GM20431 (cell line): ENCODE measurements around the gene UGT1A8.

Experiments
- in situ Hi-C: fragments of 300-500 bp; cut with MseI, MboI; formaldehyde crosslinking; loops from one replicate; pipeline ENCODE4 v1.15.0; 2020; ENCODE audit warnings: low sequenced_read_pairs; ENCODE audit not compliant: unreplicated experiment

Gene UGT1A8

DNA sequence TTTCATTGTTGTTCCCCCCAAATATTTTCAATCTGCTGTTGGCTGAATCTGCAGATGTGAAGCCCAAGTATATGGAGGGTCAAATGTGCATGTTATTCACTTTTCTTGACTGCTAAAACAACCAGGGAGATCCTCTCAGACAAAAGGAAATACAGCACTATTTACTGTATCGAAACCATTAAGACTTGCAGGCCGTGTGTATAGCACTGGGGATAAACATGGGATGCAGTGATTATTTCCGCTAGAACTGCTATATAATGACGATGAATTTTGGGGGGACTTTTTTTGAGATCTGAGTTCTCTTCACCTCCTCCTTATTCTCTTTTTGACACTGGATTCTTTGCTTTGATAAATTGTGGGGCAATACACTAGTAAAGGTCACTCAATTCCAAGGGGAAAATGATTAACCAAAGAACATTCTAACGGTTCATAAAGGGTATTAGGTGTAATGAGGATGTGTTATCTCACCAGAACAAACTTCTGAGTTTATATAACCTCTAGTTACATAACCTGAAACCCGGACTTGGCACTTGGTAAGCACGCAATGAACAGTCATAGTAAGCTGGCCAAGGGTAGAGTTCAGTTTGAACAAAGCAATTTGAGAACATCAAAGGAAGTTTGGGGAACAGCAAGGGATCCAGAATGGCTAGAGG is 139.1 kb downstream of the UGT1A8 start:
- in situ Hi-C loops: no loop called here

DNA sequence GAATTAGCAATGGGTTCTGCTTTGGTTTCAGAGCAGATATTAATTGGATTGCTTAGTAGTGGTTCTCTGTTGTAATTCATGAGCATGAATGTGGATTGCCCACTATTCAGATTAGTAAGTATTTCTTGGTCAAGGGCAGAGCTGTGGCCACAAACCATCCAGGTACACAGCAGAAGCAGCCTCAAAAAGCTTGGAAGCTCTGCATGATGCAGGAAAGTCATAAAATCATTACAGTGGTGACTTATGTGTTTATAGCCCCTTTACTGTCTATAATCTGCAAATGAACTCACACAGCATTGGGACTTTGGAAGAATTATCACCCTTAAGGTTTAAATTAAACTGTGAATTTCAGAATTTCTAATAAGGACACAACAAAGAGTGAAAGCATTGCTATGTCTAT is 140.7 kb downstream of the UGT1A8 start:
- in situ Hi-C loops: no loop called here

DNA sequence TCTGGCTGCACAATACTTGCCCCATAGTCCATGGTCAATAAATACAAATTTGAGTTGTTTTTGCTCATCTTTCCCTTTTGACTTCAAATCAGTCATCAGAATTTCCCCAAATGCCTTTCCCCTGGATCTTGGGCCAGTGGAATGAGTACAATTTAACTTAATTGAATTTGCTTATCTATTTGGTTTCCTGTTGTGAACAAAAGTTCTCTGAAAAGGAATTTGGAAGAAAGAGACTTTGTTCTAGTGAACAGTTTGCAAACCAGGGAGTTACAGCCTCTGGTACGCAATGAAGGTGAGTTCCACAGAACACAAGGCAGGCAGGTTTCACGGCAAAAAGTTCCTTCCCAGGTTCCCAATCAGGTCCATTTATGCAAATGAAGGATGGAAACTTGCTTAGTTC is 141.4 kb downstream of the UGT1A8 start:
- in situ Hi-C loops: no loop called here

DNA sequence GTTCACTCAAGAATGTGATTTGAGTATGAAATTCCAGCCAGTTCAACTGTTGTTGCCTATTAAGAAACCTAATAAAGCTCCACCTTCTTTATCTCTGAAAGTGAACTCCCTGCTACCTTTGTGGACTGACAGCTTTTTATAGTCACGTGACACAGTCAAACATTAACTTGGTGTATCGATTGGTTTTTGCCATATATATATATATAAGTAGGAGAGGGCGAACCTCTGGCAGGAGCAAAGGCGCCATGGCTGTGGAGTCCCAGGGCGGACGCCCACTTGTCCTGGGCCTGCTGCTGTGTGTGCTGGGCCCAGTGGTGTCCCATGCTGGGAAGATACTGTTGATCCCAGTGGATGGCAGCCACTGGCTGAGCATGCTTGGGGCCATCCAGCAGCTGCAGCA is 142.6 kb downstream of the UGT1A8 start, which contains the start of gene UGT1A1:
Gene UGT1A1 (plus strand): TSS at position 228 of the 400 bp plus-strand sequence. CDS start 18 bp downstream, at position 246.
- in situ Hi-C loops: no loop called here

DNA sequence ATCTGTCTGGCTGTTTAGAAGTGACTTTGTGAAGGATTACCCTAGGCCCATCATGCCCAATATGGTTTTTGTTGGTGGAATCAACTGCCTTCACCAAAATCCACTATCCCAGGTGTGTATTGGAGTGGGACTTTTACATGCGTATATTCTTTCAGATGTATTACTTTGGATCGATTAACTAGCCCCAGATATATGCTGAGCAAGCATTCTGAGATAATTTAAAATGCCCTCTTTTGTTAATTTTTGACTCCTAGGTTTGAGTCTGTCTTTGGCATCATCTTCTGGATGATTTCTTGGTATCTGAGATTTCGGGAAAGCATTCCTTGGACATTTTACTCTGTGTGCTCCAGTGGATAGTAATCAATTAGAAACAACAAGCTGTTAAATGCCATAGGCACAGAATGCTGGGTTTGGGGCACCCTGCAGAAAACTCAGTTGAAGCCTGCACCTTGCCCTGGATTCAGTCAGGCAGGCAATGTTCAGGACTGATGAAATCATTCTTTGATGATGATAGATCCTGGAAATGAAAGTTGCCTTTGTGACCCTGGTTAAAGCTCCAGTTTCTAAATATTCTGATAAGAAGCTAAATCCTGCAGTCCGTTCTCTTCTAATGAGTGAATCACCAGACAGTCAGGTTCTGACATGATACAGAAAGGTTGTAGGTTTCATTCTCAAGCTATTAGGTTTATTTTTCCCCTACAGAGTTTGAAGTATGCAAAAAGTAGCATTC is 143.8 kb downstream of the UGT1A8 start:
- in situ Hi-C loops: no loop called here

DNA sequence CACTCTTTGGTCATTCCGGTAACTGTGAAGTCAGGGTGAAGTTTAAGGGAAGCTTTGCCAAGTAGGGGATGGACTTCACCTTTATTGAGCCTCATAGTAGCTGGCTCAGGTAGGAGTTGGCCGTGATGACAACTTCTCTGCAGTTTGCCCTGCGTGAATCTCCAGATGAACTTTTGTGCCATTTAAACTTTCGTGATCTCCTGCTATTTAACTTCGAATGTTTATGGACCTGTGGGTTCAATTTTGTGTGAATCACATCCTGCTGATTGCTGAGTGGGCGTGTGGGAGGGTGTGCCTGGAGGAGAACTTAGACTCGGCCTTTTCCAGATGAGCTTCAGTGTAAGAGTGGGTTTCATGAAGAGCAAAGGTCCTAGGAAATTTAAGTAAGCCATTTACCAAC is 146.8 kb downstream of the UGT1A8 start:
- in situ Hi-C loops: no loop called here

DNA sequence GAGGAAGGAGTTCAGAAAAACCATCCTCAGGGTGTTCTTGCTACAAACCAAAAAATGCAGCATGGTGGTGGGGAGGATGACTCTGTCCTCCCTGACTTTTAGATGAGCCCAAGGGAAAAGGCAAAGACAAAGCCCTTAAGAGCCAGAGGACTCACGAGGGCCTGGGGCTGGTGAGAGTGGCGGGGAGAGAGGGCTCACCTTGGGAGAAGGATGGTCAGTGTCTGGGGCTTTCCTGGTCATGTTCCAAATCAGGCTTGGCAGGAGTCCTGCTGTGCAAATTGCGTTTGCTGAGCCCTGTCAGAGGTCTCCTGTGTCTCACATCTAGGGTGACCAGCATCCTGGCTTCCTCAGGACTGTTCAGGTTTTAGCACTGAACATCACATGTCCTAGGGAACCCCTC is 147.3 kb downstream of the UGT1A8 start:
- in situ Hi-C loops: no loop called here

DNA sequence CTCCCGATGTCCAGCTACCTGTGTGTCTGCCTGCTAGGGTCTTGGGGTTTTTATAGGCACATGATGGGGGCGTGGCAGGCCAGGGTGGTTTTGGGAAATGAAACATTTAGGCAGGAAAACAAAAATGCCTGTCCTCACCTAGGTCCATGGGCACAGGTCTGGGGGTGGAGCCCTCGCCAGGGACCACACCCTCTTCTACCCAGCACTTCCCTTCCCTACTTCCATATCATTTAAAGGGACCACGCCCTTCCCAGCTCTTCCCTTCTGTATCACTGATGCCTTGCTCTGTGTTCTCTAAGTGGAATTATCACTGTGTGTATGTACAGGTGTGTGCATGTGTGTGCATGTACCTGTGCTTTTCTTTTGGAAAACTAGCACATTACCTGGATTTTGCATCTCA is 149.0 kb downstream of the UGT1A8 start:
- in situ Hi-C loops: no loop called here

DNA sequence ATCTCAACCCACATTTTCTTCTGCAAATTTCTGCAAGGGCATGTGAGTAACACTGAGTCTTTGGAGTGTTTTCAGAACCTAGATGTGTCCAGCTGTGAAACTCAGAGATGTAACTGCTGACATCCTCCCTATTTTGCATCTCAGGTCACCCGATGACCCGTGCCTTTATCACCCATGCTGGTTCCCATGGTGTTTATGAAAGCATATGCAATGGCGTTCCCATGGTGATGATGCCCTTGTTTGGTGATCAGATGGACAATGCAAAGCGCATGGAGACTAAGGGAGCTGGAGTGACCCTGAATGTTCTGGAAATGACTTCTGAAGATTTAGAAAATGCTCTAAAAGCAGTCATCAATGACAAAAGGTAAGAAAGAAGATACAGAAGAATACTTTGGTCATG is 150.6 kb downstream of the UGT1A8 start:
- in situ Hi-C loops: no loop called here

DNA sequence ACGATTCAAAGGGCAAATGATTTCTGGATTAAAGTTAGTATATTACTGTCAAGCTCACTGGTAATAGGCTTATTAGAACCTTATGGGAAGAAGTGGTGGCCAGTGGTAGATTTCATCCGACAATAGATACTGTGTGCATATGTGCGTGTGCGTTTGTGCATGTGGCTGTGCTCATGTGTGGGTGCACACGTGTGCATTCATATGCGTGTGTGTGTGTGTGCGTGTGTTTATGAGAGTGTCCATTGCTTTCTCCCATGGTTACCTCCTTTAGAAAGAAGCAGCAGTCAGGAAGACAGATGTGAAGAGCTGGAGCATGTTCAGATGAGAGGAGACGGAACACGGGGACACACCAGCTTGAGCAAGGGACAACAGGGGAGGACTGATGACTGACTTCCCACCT is 151.8 kb downstream of the UGT1A8 start:
- in situ Hi-C loops: no loop called here

DNA sequence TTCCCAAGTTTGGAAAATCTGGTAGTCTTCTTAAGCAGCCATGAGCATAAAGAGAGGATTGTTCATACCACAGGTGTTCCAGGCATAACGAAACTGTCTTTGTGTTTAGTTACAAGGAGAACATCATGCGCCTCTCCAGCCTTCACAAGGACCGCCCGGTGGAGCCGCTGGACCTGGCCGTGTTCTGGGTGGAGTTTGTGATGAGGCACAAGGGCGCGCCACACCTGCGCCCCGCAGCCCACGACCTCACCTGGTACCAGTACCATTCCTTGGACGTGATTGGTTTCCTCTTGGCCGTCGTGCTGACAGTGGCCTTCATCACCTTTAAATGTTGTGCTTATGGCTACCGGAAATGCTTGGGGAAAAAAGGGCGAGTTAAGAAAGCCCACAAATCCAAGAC is 154.7 kb downstream of the UGT1A8 start:
- in situ Hi-C loops: no loop called here

DNA sequence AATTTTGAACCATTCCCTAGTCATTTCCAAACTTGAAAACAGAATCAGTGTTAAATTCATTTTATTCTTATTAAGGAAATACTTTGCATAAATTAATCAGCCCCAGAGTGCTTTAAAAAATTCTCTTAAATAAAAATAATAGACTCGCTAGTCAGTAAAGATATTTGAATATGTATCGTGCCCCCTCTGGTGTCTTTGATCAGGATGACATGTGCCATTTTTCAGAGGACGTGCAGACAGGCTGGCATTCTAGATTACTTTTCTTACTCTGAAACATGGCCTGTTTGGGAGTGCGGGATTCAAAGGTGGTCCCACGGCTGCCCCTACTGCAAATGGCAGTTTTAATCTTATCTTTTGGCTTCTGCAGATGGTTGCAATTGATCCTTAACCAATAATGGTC is 155.2 kb downstream of the UGT1A8 start:
- in situ Hi-C loops: no loop called here

DNA sequence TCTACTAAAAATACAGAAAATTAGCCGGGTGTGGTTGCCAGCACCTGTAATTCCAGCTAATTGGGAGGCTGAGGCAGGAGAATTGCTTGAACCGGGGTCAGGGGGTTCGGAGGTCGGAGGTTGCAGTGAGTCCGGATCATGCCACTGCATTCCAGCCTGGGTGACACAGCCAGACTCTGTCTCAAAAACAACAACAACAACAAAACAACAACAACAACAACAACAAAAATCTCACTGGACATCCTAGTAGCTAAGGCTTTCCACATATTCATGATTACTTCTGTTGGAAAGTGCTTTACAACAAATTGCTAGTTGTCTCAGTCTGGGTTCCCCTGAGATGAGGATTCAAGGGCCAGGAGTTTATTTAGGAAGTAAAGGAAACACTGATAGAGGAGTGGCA is 156.4 kb downstream of the UGT1A8 start:
- in situ Hi-C loops: no loop called here

DNA sequence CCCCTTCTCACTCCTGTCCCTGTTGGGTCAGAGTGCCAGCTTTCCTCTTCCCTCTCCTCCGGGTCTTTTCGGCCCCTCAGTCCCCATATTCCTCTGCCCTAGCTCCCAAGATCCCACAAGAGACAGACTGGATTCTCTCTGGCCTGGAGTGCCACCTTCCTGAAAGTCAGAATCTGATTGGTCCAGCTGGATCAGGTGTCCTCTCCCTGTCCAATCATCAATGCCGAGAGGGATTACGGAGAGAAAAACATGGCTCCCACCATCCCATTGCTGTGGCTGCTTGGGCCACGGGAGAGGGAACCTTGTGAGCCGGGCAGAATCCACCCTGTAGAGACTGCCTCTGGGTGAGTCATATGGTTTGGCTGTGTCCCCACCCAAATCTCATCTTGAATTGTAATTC is 158.0 kb downstream of the UGT1A8 start:
- in situ Hi-C loops: no loop called here

DNA sequence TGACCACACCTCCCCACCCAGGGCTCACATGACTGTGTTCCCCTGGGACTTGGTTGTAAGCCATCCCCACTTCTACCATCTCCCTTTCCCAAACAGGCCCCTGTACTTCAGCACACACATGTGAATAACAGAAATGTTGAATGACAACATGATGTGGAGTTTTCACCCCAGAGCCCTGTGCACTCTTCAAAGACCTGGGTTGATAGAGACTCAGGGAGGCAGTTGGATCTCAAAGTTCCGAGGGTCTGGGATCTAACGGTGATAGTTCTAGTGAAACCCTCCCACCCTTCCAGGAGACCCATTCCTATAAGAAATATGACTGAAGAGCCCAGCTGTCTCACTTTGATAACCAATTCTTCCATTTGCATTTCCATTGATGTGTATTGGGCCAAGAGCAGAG is 160.6 kb downstream of the UGT1A8 start, which contains the start of gene MROH2A:
Gene MROH2A (plus strand): TSS at position 301 of the 400 bp plus-strand sequence. CDS start 1,029 bp downstream, outside the sequence.
- in situ Hi-C loops: no loop called here

DNA sequence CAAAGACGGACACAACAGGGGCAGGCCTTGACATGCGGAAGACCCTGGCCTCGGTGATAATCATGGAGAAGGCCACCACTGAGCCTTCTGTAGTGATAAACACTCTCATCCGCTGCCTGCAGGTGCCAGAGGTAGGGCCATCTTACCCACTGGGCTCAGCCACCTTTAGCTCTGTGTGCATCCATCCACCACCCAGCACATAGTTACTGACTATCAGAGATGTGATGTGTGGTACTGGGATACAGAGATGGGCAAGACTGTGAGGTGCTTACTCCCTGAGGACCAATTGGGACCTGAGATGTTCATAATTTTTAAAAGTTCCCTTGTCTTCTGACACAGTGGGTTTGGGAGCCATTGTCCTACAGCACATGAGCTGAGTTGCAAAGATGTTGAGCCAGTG is 162.3 kb downstream of the UGT1A8 start:
- in situ Hi-C loops: no loop called here

DNA sequence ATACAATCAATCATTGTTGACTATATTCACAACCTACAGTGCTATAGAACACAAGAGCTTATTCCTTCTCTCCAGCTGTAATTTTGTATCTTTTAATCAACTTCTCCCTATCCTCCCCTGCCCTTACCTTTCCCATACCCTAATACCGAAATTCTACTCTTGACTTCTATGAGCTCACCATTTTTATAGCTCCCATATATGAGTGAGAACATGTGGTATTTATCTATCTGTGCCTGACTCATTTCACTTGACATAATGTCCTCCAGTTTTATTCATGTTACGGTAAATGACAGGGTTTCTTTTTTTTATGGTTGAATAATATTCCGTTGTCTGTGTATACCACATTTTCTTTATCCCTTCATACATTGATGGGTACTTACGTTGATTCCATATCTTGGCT is 163.3 kb downstream of the UGT1A8 start:
- in situ Hi-C loops: no loop called here

DNA sequence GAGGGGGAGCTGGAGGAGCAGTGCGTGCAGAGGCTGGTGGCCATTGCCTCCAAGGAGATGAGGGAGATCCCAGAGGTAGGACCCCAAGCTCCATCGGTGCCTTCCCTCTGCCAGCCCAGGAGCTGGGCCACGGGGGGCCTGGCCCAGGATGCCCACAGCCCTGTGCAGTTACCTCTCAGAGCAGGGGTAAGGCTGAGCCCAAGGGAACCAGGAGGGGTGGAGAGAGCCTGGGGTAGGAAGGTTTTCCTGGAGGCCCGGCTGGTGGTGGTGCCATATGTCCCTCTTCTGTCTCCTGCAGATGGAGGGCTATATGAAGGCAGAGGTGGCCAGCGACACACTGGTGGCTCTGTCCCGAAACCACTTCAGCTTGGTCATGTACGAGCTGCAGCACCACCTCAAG is 172.1 kb downstream of the UGT1A8 start:
- in situ Hi-C loops: no loop called here

DNA sequence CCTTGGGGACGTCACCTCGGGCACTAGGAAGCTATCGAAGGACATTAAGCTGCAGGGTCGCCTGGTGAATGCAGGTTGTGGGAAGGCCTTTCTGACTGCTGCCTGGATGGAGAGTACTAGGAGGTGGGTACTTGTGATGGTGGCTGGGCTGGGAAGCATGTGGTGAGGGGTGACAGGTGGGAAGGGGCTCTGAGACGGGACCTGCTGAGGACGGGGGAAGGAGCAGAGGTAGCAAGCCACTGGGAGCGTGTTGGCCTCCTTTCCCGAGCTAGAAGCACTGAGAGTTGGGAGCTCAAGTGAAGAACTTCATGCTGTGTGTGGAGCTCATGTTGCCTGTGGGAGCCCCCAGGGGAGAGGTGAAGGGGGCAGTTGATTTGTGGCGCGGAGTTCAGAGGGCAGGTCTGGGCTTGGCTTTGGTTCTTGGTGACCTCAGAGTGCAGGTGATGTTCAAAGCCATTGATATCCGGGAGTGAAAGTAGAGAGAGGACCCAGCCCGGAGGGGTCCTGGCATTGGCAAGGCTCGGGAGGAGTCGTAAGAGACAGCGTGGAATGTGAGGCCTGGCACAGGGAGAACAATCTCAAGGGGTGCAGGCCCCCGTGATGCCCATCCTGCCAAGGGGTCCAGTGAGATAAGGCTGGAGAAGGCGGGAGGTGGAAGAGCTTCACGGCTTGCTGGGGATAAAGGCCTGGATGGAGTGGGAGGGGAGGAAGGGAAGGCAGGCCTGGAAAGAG is 173.9 kb downstream of the UGT1A8 start:
- in situ Hi-C loops: no loop called here

DNA sequence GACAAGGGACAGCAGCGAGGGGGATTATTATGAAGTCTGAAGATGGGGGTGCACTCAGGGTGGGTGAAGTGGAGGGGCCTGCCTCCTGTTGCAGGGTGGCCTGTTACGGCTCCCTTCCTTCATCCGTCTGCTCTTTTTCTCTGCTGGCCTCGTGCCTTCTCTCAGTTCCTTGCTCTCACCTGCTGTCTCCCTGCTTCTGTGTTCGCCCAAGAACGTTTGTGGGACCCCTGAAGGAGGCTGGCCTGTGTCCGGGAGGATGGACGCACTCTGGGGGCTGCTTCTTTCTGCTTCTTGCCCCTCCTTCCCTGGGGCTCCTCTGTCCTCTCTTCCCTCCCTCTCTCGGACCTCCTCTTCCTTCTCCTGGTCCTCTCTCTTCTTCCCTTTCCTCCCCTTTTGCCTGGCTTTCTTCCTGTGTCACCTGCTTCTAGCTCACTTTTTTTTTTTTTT is 174.5 kb downstream of the UGT1A8 start:
- in situ Hi-C loops: no loop called here

DNA sequence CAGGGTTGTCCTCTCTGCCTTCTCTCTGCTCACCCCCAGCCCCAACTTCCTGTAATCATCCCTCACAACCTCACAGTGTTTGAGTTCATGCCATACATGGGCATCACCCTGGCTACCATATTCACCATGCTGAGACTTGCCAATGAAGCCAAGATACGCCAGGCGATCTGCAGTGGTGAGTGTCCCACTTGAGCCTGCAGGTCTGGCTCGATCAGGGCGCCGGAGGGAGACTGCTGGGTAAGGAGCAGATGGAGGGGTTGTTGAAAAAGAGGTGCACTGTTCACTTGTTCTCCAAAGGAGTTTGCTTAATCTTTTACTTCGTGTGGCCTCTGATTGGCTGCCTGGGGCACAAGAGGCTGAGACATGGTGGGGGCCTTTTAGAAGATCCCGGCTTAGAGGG is 175.3 kb downstream of the UGT1A8 start:
- in situ Hi-C loops: no loop called here
